Subcutaneous abdominal adipose tissue (tissue), 5 donors: ENCODE measurements around the gene ZNF260.
A peak's percentile ranks its signal among the peaks of the same experiment; 100 is the strongest.

Source experiments
- H3K27ac ChIP-seq: one replicate; pipeline ENCODE4 v1.7.0; 2013; ENCODE audit warnings: low read depth, mild to moderate bottlenecking, inconsistent platforms, low read length, moderate library complexity
- H3K27me3 ChIP-seq, 5 donors: one replicate each; pipeline ENCODE4 v1.7.0; 2013; ENCODE audit warnings: low read length in 5 of 5, inconsistent platforms in 1 of 5; ENCODE audit not compliant: control insufficient read depth in 5 of 5, insufficient read depth in 4 of 5
- H3K36me3 ChIP-seq, 5 donors: one replicate each; pipeline ENCODE4 v1.7.0; 2013; ENCODE audit warnings: low read length in 5 of 5; ENCODE audit not compliant: control insufficient read depth in 5 of 5, insufficient read depth in 5 of 5
- H3K4me1 ChIP-seq, 5 donors: one replicate each; pipeline ENCODE4 v1.7.0; 2013; ENCODE audit warnings: low read length in 5 of 5, mild to moderate bottlenecking in 3 of 5, moderate library complexity in 1 of 5; ENCODE audit not compliant: control insufficient read depth in 5 of 5, insufficient read depth in 5 of 5
- H3K4me3 ChIP-seq, 5 donors: one replicate each; pipeline ENCODE4 v1.7.0; 2013; ENCODE audit warnings: low read length in 5 of 5, low read depth in 1 of 5
- H3K9ac ChIP-seq, 5 donors: one replicate each; pipeline ENCODE4 v1.7.0; 2013; ENCODE audit warnings: low read length in 5 of 5, mild to moderate bottlenecking in 4 of 5, moderate library complexity in 3 of 5
- H3K9me3 ChIP-seq, 5 donors: one replicate each; pipeline ENCODE4 v1.7.0; 2013; ENCODE audit warnings: low read length in 5 of 5; ENCODE audit not compliant: control insufficient read depth in 5 of 5
- donor health status: healthy.
- donor health status: healthy.
- donor health status: healthy.
- donor health status: healthy.
- donor health status: healthy.

The ZNF260 gene

GRCh38 chr19:36528194-36528920 is at the start of gene ZNF260:
Gene ZNF260, minus strand, starts transcription at chr19:36528271. Its CDS starts 13,033 bp downstream, at chr19:36515238.
- peaks cover 5 to 12% (median 8%) of the 10 kb centered on the region in 5 donors for H3K36me3 ChIP-seq
- peak within 1 kb of the TSS; percentile 79 to 97 (median 84) for H3K4me3 ChIP-seq
- peak within 1 kb of the TSS; percentile 96 for H3K27ac ChIP-seq
- peaks cover 7 to 23% (median 22%) of the 10 kb centered on the region in 5 donors for H3K4me1 ChIP-seq
- H3K27me3 ChIP-seq = no peaks in the 10 kb centered on the region
- peak within 1 kb of the TSS; percentile 89 to 98 (median 96) for H3K9ac ChIP-seq
- H3K9me3 ChIP-seq = peaks cover 3 to 21% (median 15%) of the 10 kb centered on the region in 5 donors

- peaks cover 3 to 27% (median 13%) of the 10 kb centered on the region in 5 donors for H3K9me3 ChIP-seq
- no peaks in the 10 kb centered on the region for H3K27me3 ChIP-seq
- no peak overlapping the region for H3K9ac ChIP-seq
- H3K36me3 ChIP-seq = peaks cover 30 to 40% (median 36%) of the 10 kb centered on the region in 5 donors
- H3K27ac ChIP-seq = no peak overlapping the region
- H3K4me1 ChIP-seq = peaks cover 5 to 18% (median 15%) of the 10 kb centered on the region in 5 donors
- no peak overlapping the region for H3K4me3 ChIP-seq
Measured at GRCh38 chr19:36577271-36577996, 49.4 kb upstream of the ZNF260 start.

- Histone ChIP-seq H3K9ac (no peak overlapping the region), H3K36me3 (peaks cover 13 to 34% (median 25%) of the 10 kb centered on the region in 5 donors), H3K4me3 (peak overlapping the region in 3 of 5 donors; percentile 83 to 100 (median 100)), H3K4me1 (peaks cover 5 to 22% (median 19%) of the 10 kb centered on the region in 5 donors), H3K9me3 (peaks cover 0 to 10% (median 5%) of the 10 kb centered on the region in 5 donors), H3K27ac (no peak overlapping the region), H3K27me3 (no peaks in the 10 kb centered on the region)
Measured at GRCh38 chr19:36574741-36575140, 46.7 kb upstream of the ZNF260 start.

- Histone ChIP-seq H3K27me3 (no peaks in the 10 kb centered on the region), H3K4me1 (peaks cover 5 to 22% (median 19%) of the 10 kb centered on the region in 5 donors), H3K4me3 (peak overlapping the region; percentile 83 to 100 (median 99)), H3K36me3 (peaks cover 11 to 32% (median 22%) of the 10 kb centered on the region in 5 donors), H3K27ac (peak overlapping the region; percentile 86), H3K9me3 (peaks cover 0 to 10% (median 2%) of the 10 kb centered on the region in 5 donors), H3K9ac (peak overlapping the region; percentile 84 to 97 (median 97))
Measured at GRCh38 chr19:36573895-36574720, 46.0 kb upstream of the ZNF260 start.

- H3K9ac ChIP-seq = peak within 1 kb of the TSS; percentile 84 to 97 (median 97)
- H3K4me1 ChIP-seq = peaks cover 5 to 22% (median 19%) of the 10 kb centered on the region in 5 donors
- peaks cover 15 to 30% (median 24%) of the 10 kb centered on the region in 5 donors for H3K36me3 ChIP-seq
- H3K9me3 ChIP-seq = peaks cover 0 to 10% (median 2%) of the 10 kb centered on the region in 5 donors
- peak within 1 kb of the TSS; percentile 83 to 100 (median 100) for H3K4me3 ChIP-seq
- no peaks in the 10 kb centered on the region for H3K27me3 ChIP-seq
- peak within 1 kb of the TSS; percentile 86 for H3K27ac ChIP-seq
Measured at GRCh38 chr19:36573020-36573894, 45.2 kb upstream of the ZNF260 start, which contains the start of gene ZNF529. Gene ZNF529, minus strand, starts transcription at chr19:36573292. Its CDS starts 946 bp downstream, at chr19:36572346.

- H3K9ac ChIP-seq = peak overlapping the region; percentile 84 to 97 (median 97)
- H3K4me3 ChIP-seq = peak overlapping the region; percentile 83 to 100 (median 100)
- no peaks in the 10 kb centered on the region for H3K27me3 ChIP-seq
- H3K36me3 ChIP-seq = peaks cover 13 to 30% (median 27%) of the 10 kb centered on the region in 5 donors
- peak overlapping the region; percentile 86 for H3K27ac ChIP-seq
- peaks cover 5 to 22% (median 19%) of the 10 kb centered on the region in 5 donors for H3K4me1 ChIP-seq
- peaks cover 4 to 13% (median 6%) of the 10 kb centered on the region in 5 donors for H3K9me3 ChIP-seq
Measured at GRCh38 chr19:36572593-36573019, 44.5 kb upstream of the ZNF260 start.

- H3K4me1 ChIP-seq = no peaks in the 10 kb centered on the region
- peaks cover 48 to 77% (median 60%) of the 10 kb centered on the region in 5 donors for H3K9me3 ChIP-seq
- H3K27ac ChIP-seq = no peak overlapping the region
- no peak overlapping the region for H3K9ac ChIP-seq
- H3K27me3 ChIP-seq = no peaks in the 10 kb centered on the region
- H3K4me3 ChIP-seq = peak overlapping the region in 2 of 5 donors; percentile 39 to 45
- H3K36me3 ChIP-seq = peaks cover 21 to 40% (median 32%) of the 10 kb centered on the region in 5 donors
Measured at GRCh38 chr19:36564391-36564790, 36.3 kb upstream of the ZNF260 start.

- Histone ChIP-seq H3K9me3 (peaks cover 86 to 100% (median 98%) of the 10 kb centered on the region in 5 donors), H3K4me3 (peak overlapping the region; percentile 12 to 66 (median 37)), H3K36me3 (peaks cover 49 to 77% (median 63%) of the 10 kb centered on the region in 5 donors)
Measured at GRCh38 chr19:36547001-36547732, 19.1 kb upstream of the ZNF260 start.

More at GRCh38 chr19:36547001-36547732, 19.1 kb upstream of the ZNF260 start:
- no peaks in the 10 kb centered on the region for H3K27me3 ChIP-seq
- peaks cover 0 to 3% (median 0%) of the 10 kb centered on the region in 5 donors for H3K4me1 ChIP-seq
- H3K27ac ChIP-seq = no peak overlapping the region
- peak overlapping the region in 1 of 5 donors; percentile 8 for H3K9ac ChIP-seq
